ENCODE data around the gene LRMDA. TPM values are rescaled to one million over a fixed set of nuclear protein-coding genes. Genes with fewer than 3 reads are reported as not detected.
"Not testable (repeated sequence)": the region's sequence is repeated elsewhere in the genome, so short reads cannot be mapped to it uniquely, and the experiment has no call there.

Gene LRMDA
- total RNA-seq, 2 donors from 2014 or later = not detected

GRCh38 chr10:75607576-75607975 lies 176.2 kb downstream of the LRMDA start:
- DNase-seq (ENCODE audit: low spot score in 2 of 2) (no peak), ATAC-seq (no peak)
- Mint-ChIP-seq H3K36me3 (no peaks in the 10 kb centered on the region), H3K9me3 (no peaks in the 10 kb centered on the region), H3K27ac (no peak overlapping the region)

- H3K36me3 Mint-ChIP-seq = no peaks in the 10 kb centered on the region
- no peaks in the 10 kb centered on the region for H3K9me3 Mint-ChIP-seq
- DNase-seq (ENCODE audit: low spot score in 2 of 2) (no peak), ATAC-seq (no peak)
- H3K27ac Mint-ChIP-seq = no peak overlapping the region
Measured at GRCh38 chr10:75610183-75610582, 178.8 kb downstream of the LRMDA start.

- H3K27ac Mint-ChIP-seq = no peak overlapping the region
- DNase-seq (ENCODE audit: low spot score in 2 of 2) (no peak), ATAC-seq (no peak)
- no peaks in the 10 kb centered on the region for H3K36me3 Mint-ChIP-seq
- no peaks in the 10 kb centered on the region for H3K9me3 Mint-ChIP-seq
Measured at GRCh38 chr10:75611172-75611992, 180.0 kb downstream of the LRMDA start.

- DNase-seq (ENCODE audit: low spot score in 2 of 2) (no peak), ATAC-seq (no peak)
- no peaks in the 10 kb centered on the region for H3K36me3 Mint-ChIP-seq
- no peaks in the 10 kb centered on the region for H3K9me3 Mint-ChIP-seq
- H3K27ac Mint-ChIP-seq = no peak overlapping the region
Measured at GRCh38 chr10:75611993-75612372, 180.6 kb downstream of the LRMDA start.

- ATAC-seq (no peak), DNase-seq (ENCODE audit: low spot score in 2 of 2) (no peak)
- no peak overlapping the region for H3K27ac Mint-ChIP-seq
- no peaks in the 10 kb centered on the region for H3K9me3 Mint-ChIP-seq
- H3K36me3 Mint-ChIP-seq = no peaks in the 10 kb centered on the region
Measured at GRCh38 chr10:75612904-75613684, 181.7 kb downstream of the LRMDA start.

- no peaks in the 10 kb centered on the region for H3K9me3 Mint-ChIP-seq
- no peaks in the 10 kb centered on the region for H3K36me3 Mint-ChIP-seq
- ATAC-seq (no peak), DNase-seq (ENCODE audit: low spot score in 2 of 2) (no peak)
- H3K27ac Mint-ChIP-seq = no peak overlapping the region
Measured at GRCh38 chr10:75613685-75614504, 182.5 kb downstream of the LRMDA start.

GRCh38 chr10:75616076-75616475 lies 184.7 kb downstream of the LRMDA start:
- Mint-ChIP-seq H3K36me3 (no peaks in the 10 kb centered on the region), H3K9me3 (no peaks in the 10 kb centered on the region), H3K27ac (no peak overlapping the region)
- no peak for ATAC-seq
- no peak for DNase-seq (ENCODE audit: low spot score in 2 of 2)

- ATAC-seq (no peak), DNase-seq (ENCODE audit: low spot score in 2 of 2) (no peak)
- no peaks in the 10 kb centered on the region for H3K9me3 Mint-ChIP-seq
- H3K27ac Mint-ChIP-seq = no peak overlapping the region
- H3K36me3 Mint-ChIP-seq = no peaks in the 10 kb centered on the region
Measured at GRCh38 chr10:75616874-75617478, 185.6 kb downstream of the LRMDA start.

GRCh38 chr10:75617485-75618155 lies 186.2 kb downstream of the LRMDA start:
- DNase-seq (ENCODE audit: low spot score in 2 of 2) (no peak), ATAC-seq (no peak)
- Mint-ChIP-seq H3K36me3 (no peaks in the 10 kb centered on the region), H3K27ac (no peak overlapping the region), H3K9me3 (no peaks in the 10 kb centered on the region)

GRCh38 chr10:75619635-75620034 lies 188.2 kb downstream of the LRMDA start:
- no peak overlapping the region for H3K27ac Mint-ChIP-seq
- no peaks in the 10 kb centered on the region for H3K9me3 Mint-ChIP-seq
- ATAC-seq (no peak), DNase-seq (ENCODE audit: low spot score in 2 of 2) (no peak)
- H3K36me3 Mint-ChIP-seq = no peaks in the 10 kb centered on the region

- Mint-ChIP-seq H3K36me3 (no peaks in the 10 kb centered on the region), H3K27ac (no peak overlapping the region), H3K9me3 (no peaks in the 10 kb centered on the region)
- ATAC-seq (no peak), DNase-seq (ENCODE audit: low spot score in 2 of 2) (no peak)
Measured at GRCh38 chr10:75620356-75620755, 188.9 kb downstream of the LRMDA start.

- not testable (repeated sequence) for H3K36me3 Mint-ChIP-seq; DNase-seq (ENCODE audit: low spot score in 2 of 2); H3K9me3 Mint-ChIP-seq; ATAC-seq; H3K27ac Mint-ChIP-seq
Measured at GRCh38 chr10:75621003-75621402, 189.6 kb downstream of the LRMDA start.

GRCh38 chr10:75622503-75622902 lies 191.1 kb downstream of the LRMDA start:
- Mint-ChIP-seq H3K36me3 (no peaks in the 10 kb centered on the region), H3K27ac (no peak overlapping the region), H3K9me3 (no peaks in the 10 kb centered on the region)
- DNase-seq (ENCODE audit: low spot score in 2 of 2) = no peak
- no peak for ATAC-seq

- DNase-seq (ENCODE audit: low spot score in 2 of 2) = no peak
- Mint-ChIP-seq H3K36me3 (no peaks in the 10 kb centered on the region), H3K9me3 (no peaks in the 10 kb centered on the region), H3K27ac (no peak overlapping the region)
- ATAC-seq = no peak
Measured at GRCh38 chr10:75623310-75624093, 192.1 kb downstream of the LRMDA start.

GRCh38 chr10:75624638-75625037 lies 193.2 kb downstream of the LRMDA start:
- DNase-seq (ENCODE audit: low spot score in 2 of 2) (no peak), ATAC-seq (no peak)
- H3K9me3 Mint-ChIP-seq = no peaks in the 10 kb centered on the region
- H3K36me3 Mint-ChIP-seq = no peaks in the 10 kb centered on the region
- H3K27ac Mint-ChIP-seq = no peak overlapping the region

- H3K27ac Mint-ChIP-seq = no peak overlapping the region
- no peak for DNase-seq (ENCODE audit: low spot score in 2 of 2)
- ATAC-seq = no peak
- H3K9me3 Mint-ChIP-seq = no peaks in the 10 kb centered on the region
- H3K36me3 Mint-ChIP-seq = no peaks in the 10 kb centered on the region
Measured at GRCh38 chr10:75630746-75631145, 199.3 kb downstream of the LRMDA start.
